Testis (tissue), 3 donors: ENCODE measurements around the gene IMPG2. TPM values are rescaled to one million over a fixed set of nuclear protein-coding genes. Genes with fewer than 3 reads are reported as not detected.

Experiments used
- DNase-seq: peaks from one replicate; pipeline ENCODE4 v3.0.0-alpha.2; 2019
- H3K27ac ChIP-seq, 2 donors: fragments of 200-600 bp; sonication (generic); one replicate each; pipeline ENCODE4 v1.5.1; 2019
- H3K27me3 ChIP-seq: fragments of 200-600 bp; sonication (generic); one replicate; pipeline ENCODE4 v1.5.1; 2019
- H3K36me3 ChIP-seq: fragments of 200-600 bp; sonication (generic); one replicate; pipeline ENCODE4 v1.5.1; 2017; ENCODE audit warnings: low read depth; ENCODE audit errors: missing control alignments
- H3K4me1 ChIP-seq: fragments of 200-600 bp; sonication (generic); one replicate; pipeline ENCODE4 v1.5.1; 2019
- H3K4me3 ChIP-seq, 2 donors: fragments of 200-600 bp; sonication (generic); one replicate each; pipeline ENCODE4 v1.5.1; 2017 to 2019
- H3K9me3 ChIP-seq: fragments of 200-600 bp; sonication (generic); one replicate; pipeline ENCODE4 v1.5.1; 2017
- CTCF ChIP-seq, 3 experiments: fragments of 450-650 bp in 2 of 3; fragments of 200-600 bp in 1 of 3; sonication (generic) in 1 of 3; IDR thresholded peaks; one replicate each; pipeline ENCODE4 v1.5.1; 2016 to 2019; ENCODE audit warnings: antibody characterized with exemption in 3 of 3, mild to moderate bottlenecking in 2 of 3, moderate library complexity in 1 of 3
- POLR2A ChIP-seq: fragments of 450-650 bp; IDR thresholded peaks from one replicate; pipeline ENCODE4 v1.6.1; 2017; ENCODE audit warnings: antibody characterized with exemption, mild to moderate bottlenecking, moderate library complexity
- WGBS, 2 donors: methylation state at CpG; one replicate each; pipeline ENCODE4 v1.1.5; 2018; 5-methylcytosine and 5-hydroxymethylcytosine counted together
- intact Hi-C: fragments of 100-400 bp; cut with DNase I; formaldehyde crosslinking; loops from one replicate; pipeline ENCODE4 v1.15.1; 2023; ENCODE audit warnings: low total_unique reads
- polyA plus RNA-seq: library from polyadenylated mRNA; stranded (reverse); fragments of 350-450 nt; fragmentation: Illumina TruSeq; extraction: RNeasy Lipid Tissue Mini Kit (QIAGEN cat#74804); gene quantifications from one replicate; pipeline ENCODE4 v1.2.3, GENCODE V29; 2014; ENCODE audit warnings: low read depth, low replicate concordance; ENCODE audit not compliant: insufficient read depth
- total RNA-seq, 2 donors: library from RNA; depleted of rRNA; stranded (reverse); fragments of >200 nt; gene quantifications; one replicate each; pipeline ENCODE4 v1.2.3, GENCODE V29; 2016

The IMPG2 gene
- total and polyA plus RNA-seq, 3 donors from 2014 or later, result 0.39 to 0.53 (median 0.50) TPM

- H3K4me1 ChIP-seq, result no peaks in the 10 kb centered on the region
- DNase-seq, result no peak
- WGBS, 2 donors, result 73 to 74% methylated on average over 4 of the region's 4 CpGs
- H3K27ac ChIP-seq, result no peak overlapping the region
- TF ChIP-seq POLR2A, result no peak
- no peak for TF ChIP-seq CTCF (IDR thresholded peaks at IDR 0.05)
- no peaks in the 10 kb centered on the region for H3K27me3 ChIP-seq
- no peak overlapping the region for H3K4me3 ChIP-seq
- no peaks in the 10 kb centered on the region for H3K9me3 ChIP-seq
- H3K36me3 ChIP-seq, result no peaks in the 10 kb centered on the region
- intact Hi-C loops, result no loop called here
Measured at GRCh38 chr3:101271728-101272127, 48.6 kb downstream of the IMPG2 start.

- 59 to 76% methylated on average over 5 of the region's 5 CpGs for WGBS, 2 donors
- Histone ChIP-seq H3K4me3 (no peak overlapping the region), H3K4me1 (no peaks in the 10 kb centered on the region), H3K27ac (no peak overlapping the region), H3K9me3 (no peaks in the 10 kb centered on the region), H3K27me3 (no peaks in the 10 kb centered on the region), H3K36me3 (no peaks in the 10 kb centered on the region)
- DNase-seq, result no peak
- intact Hi-C loops, result no loop called here
- TF ChIP-seq CTCF (IDR thresholded peaks at IDR 0.05) (no peak), POLR2A (no peak)
Measured at GRCh38 chr3:101270149-101270548, 50.2 kb downstream of the IMPG2 start.

- no peaks in the 10 kb centered on the region for H3K36me3 ChIP-seq
- no peak for DNase-seq
- no peaks in the 10 kb centered on the region for H3K27me3 ChIP-seq
- intact Hi-C loops, result no loop called here
- H3K27ac ChIP-seq, result no peak overlapping the region
- H3K4me3 ChIP-seq, result no peak overlapping the region
- no peak for TF ChIP-seq POLR2A
- no peak for TF ChIP-seq CTCF (IDR thresholded peaks at IDR 0.05)
- H3K4me1 ChIP-seq, result no peaks in the 10 kb centered on the region
- H3K9me3 ChIP-seq, result no peaks in the 10 kb centered on the region
- 78 to 90% methylated on average over 3 of the region's 3 CpGs for WGBS, 2 donors
Measured at GRCh38 chr3:101268971-101269671, 51.3 kb downstream of the IMPG2 start.

GRCh38 chr3:101268141-101268540 is 52.2 kb downstream of the IMPG2 start:
- Histone ChIP-seq H3K27ac (no peak overlapping the region), H3K4me1 (no peaks in the 10 kb centered on the region), H3K9me3 (no peaks in the 10 kb centered on the region), H3K36me3 (no peaks in the 10 kb centered on the region), H3K27me3 (no peaks in the 10 kb centered on the region), H3K4me3 (no peak overlapping the region)
- DNase-seq, result no peak
- WGBS, 2 donors, result 68 to 79% methylated on average over 2 of the region's 2 CpGs
- TF ChIP-seq CTCF (IDR thresholded peaks at IDR 0.05) (no peak), POLR2A (no peak)
- intact Hi-C loops, result no loop called here

- no peak for DNase-seq
- no peak overlapping the region for H3K27ac ChIP-seq
- intact Hi-C loops, result no loop called here
- no peaks in the 10 kb centered on the region for H3K36me3 ChIP-seq
- H3K4me1 ChIP-seq, result peaks cover 2% of the 10 kb centered on the region
- H3K9me3 ChIP-seq, result no peaks in the 10 kb centered on the region
- no peaks in the 10 kb centered on the region for H3K27me3 ChIP-seq
- TF ChIP-seq CTCF (IDR thresholded peaks at IDR 0.05) (no peak), POLR2A (no peak)
- no peak overlapping the region for H3K4me3 ChIP-seq
Measured at GRCh38 chr3:101266566-101266965, 53.8 kb downstream of the IMPG2 start.
